Mesenchymal stem cell (in vitro differentiated cells and primary cell): Measurements from ENCODE around the gene OLFM3.

Source experiments
- DNase-seq: peaks from one replicate; pipeline ENCODE4 v3.0.0-alpha.2; 2013
- H2AFZ ChIP-seq: one replicate; pipeline ENCODE4 v1.6.1; 2013; ENCODE audit warnings: low read depth, mild to moderate bottlenecking, control low read depth, inconsistent platforms, low read length, moderate library complexity
- H2AK5ac ChIP-seq: 2 replicates; pipeline ENCODE4 v1.6.1; 2013; ENCODE audit warnings: low read length, moderate library complexity, mild to moderate bottlenecking, inconsistent platforms; ENCODE audit not compliant: severe bottlenecking
- H2BK120ac ChIP-seq: one replicate; pipeline ENCODE4 v1.6.1; 2013; ENCODE audit warnings: low read depth, mild to moderate bottlenecking, inconsistent platforms, low read length, moderate library complexity
- H2BK12ac ChIP-seq, 2 experiments: one replicate each; pipeline ENCODE4 v1.6.1; 2013; ENCODE audit warnings: inconsistent platforms in 2 of 2, low read length in 2 of 2, mild to moderate bottlenecking in 2 of 2, moderate library complexity in 2 of 2, control low read depth in 1 of 2
- H2BK15ac ChIP-seq: one replicate; pipeline ENCODE4 v1.6.1; 2013; ENCODE audit warnings: mild to moderate bottlenecking, low read depth, inconsistent platforms; ENCODE audit not compliant: poor library complexity, severe bottlenecking
- H2BK5ac ChIP-seq: 2 replicates; pipeline ENCODE4 v1.6.1; 2013; ENCODE audit warnings: low read depth, mild to moderate bottlenecking, low read length, control low read depth, inconsistent platforms; ENCODE audit not compliant: poor library complexity, severe bottlenecking
- H3K14ac ChIP-seq, 2 experiments: one replicate each; pipeline ENCODE4 v1.6.1; 2013; ENCODE audit warnings: inconsistent platforms in 2 of 2, low read length in 2 of 2, control low read depth in 1 of 2, mild to moderate bottlenecking in 1 of 2, moderate library complexity in 1 of 2
- H3K18ac ChIP-seq, 2 experiments: one replicate each; pipeline ENCODE4 v1.6.1; 2013; ENCODE audit warnings: inconsistent platforms in 2 of 2, low read length in 2 of 2, control low read depth in 1 of 2, low read depth in 1 of 2, mild to moderate bottlenecking in 1 of 2
- H3K23ac ChIP-seq, 2 experiments: one replicate each; pipeline ENCODE4 v1.6.1; 2013; ENCODE audit warnings: inconsistent platforms in 2 of 2, low read length in 2 of 2, mild to moderate bottlenecking in 2 of 2, moderate library complexity in 2 of 2, control low read depth in 1 of 2
- H3K27ac ChIP-seq: 2 replicates; pipeline ENCODE4 v1.5.1; 2013; ENCODE audit warnings: mild to moderate bottlenecking, moderate library complexity, low read length, control low read depth, inconsistent platforms; ENCODE audit not compliant: poor library complexity, severe bottlenecking
- H3K27me3 ChIP-seq, 2 experiments: 2 replicates each; pipeline versions ENCODE4 v1.6.1 to v1.7.0; 2013; ENCODE audit warnings: low read length in 2 of 2, mild to moderate bottlenecking in 2 of 2, moderate library complexity in 2 of 2, control low read depth in 1 of 2, inconsistent platforms in 1 of 2; ENCODE audit not compliant: control insufficient read depth in 1 of 2, insufficient read depth in 1 of 2
- H3K36me3 ChIP-seq, 2 experiments: 2 replicates each; pipeline versions ENCODE4 v1.6.1 to v1.7.0; 2013; ENCODE audit warnings: low read length in 2 of 2, control low read depth in 1 of 2, inconsistent platforms in 1 of 2, low read depth in 1 of 2, mild to moderate bottlenecking in 1 of 2; ENCODE audit not compliant: insufficient read depth in 2 of 2, control insufficient read depth in 1 of 2
- H3K4ac ChIP-seq, 2 experiments: one replicate each; pipeline ENCODE4 v1.6.1; 2013; ENCODE audit warnings: inconsistent platforms in 2 of 2, low read length in 2 of 2, mild to moderate bottlenecking in 2 of 2, moderate library complexity in 2 of 2, control low read depth in 1 of 2, low read depth in 1 of 2
- H3K4me1 ChIP-seq: 2 replicates; pipeline ENCODE4 v1.6.1; 2013; ENCODE audit warnings: low read depth, low read length, control low read depth; ENCODE audit not compliant: control insufficient read depth, insufficient read depth
- H3K4me2 ChIP-seq: 2 replicates; pipeline ENCODE4 v1.6.1; 2013; ENCODE audit warnings: low read length, mild to moderate bottlenecking, inconsistent platforms; ENCODE audit not compliant: poor library complexity, severe bottlenecking
- H3K4me3 ChIP-seq, 2 experiments: 2 replicates each; pipeline versions ENCODE4 v1.5.1 to v1.7.0; 2013; ENCODE audit warnings: low read length in 2 of 2, mild to moderate bottlenecking in 2 of 2, control low read depth in 1 of 2, low read depth in 1 of 2; ENCODE audit not compliant: insufficient read depth in 1 of 2
- H3K79me1 ChIP-seq: replicated peaks from 2 replicates; pipeline ENCODE4 v1.6.1; 2013; ENCODE audit warnings: mild to moderate bottlenecking, control low read depth, low read length, inconsistent platforms; ENCODE audit not compliant: poor library complexity, severe bottlenecking
- H3K9ac ChIP-seq: 2 replicates; pipeline ENCODE4 v1.7.0; 2013; ENCODE audit warnings: mild to moderate bottlenecking, low read length, moderate library complexity
- H3K9me3 ChIP-seq: 2 replicates; pipeline ENCODE4 v1.7.0; 2013; ENCODE audit warnings: mild to moderate bottlenecking, low read length; ENCODE audit not compliant: control insufficient read depth
- H4K8ac ChIP-seq: one replicate; pipeline ENCODE4 v1.6.1; 2013; ENCODE audit warnings: inconsistent platforms, mild to moderate bottlenecking, low read length, moderate library complexity
- H4K91ac ChIP-seq: one replicate; pipeline ENCODE4 v1.6.1; 2013; ENCODE audit warnings: mild to moderate bottlenecking, low read length, inconsistent platforms
- WGBS: methylation state at CpG from one replicate; pipeline ENCODE4 v1.1.7; 2013; ENCODE audit warnings: mixed read lengths; 5-methylcytosine and 5-hydroxymethylcytosine counted together

Gene OLFM3

GRCh38 chr1:101875891-101876290 lies 120.8 kb downstream of the OLFM3 start:
- Histone ChIP-seq H2BK12ac (no peak overlapping the region), H3K36me3 (no peaks in the 10 kb centered on the region), H3K27me3 (no peaks in the 10 kb centered on the region), H4K91ac (no peak overlapping the region), H3K4ac (no peak overlapping the region), H2AK5ac (no peak overlapping the region), H3K79me1 (no peaks in the 10 kb centered on the region), H3K9ac (no peak overlapping the region), H3K4me3 (no peak overlapping the region), H3K14ac (no peak overlapping the region), H4K8ac (no peak overlapping the region), H3K4me1 (no peaks in the 10 kb centered on the region), H2BK15ac (no peak overlapping the region), H3K27ac (no peak overlapping the region), H3K18ac (no peak overlapping the region), H3K9me3 (no peaks in the 10 kb centered on the region), H2AFZ (no peak overlapping the region), H3K4me2 (no peak overlapping the region), H3K23ac (no peak overlapping the region), H2BK5ac (no peak overlapping the region), H2BK120ac (no peak overlapping the region)
- DNase-seq = peak; percentile 7

GRCh38 chr1:101873672-101874071 lies 123.1 kb downstream of the OLFM3 start:
- H3K9me3 ChIP-seq = no peaks in the 10 kb centered on the region
- no peak overlapping the region for H3K4ac ChIP-seq
- no peak overlapping the region for H2BK5ac ChIP-seq
- H3K4me2 ChIP-seq = no peak overlapping the region
- no peak overlapping the region for H4K91ac ChIP-seq
- no peaks in the 10 kb centered on the region for H3K79me1 ChIP-seq
- no peak overlapping the region for H2AFZ ChIP-seq
- H3K9ac ChIP-seq = no peak overlapping the region
- H3K36me3 ChIP-seq = no peaks in the 10 kb centered on the region
- H3K27me3 ChIP-seq = no peaks in the 10 kb centered on the region
- no peak overlapping the region for H3K14ac ChIP-seq
- no CpG with 5 or more reads among the region's 1 CpG for WGBS
- no peaks in the 10 kb centered on the region for H3K4me1 ChIP-seq
- no peak overlapping the region for H2BK120ac ChIP-seq
- H2BK12ac ChIP-seq = no peak overlapping the region
- no peak overlapping the region for H3K18ac ChIP-seq
- DNase-seq = no peak
- no peak overlapping the region for H2AK5ac ChIP-seq
- no peak overlapping the region for H2BK15ac ChIP-seq
- H3K23ac ChIP-seq = no peak overlapping the region
- H3K4me3 ChIP-seq = no peak overlapping the region
- H4K8ac ChIP-seq = no peak overlapping the region
- H3K27ac ChIP-seq = no peak overlapping the region

- Histone ChIP-seq H3K79me1 (no peaks in the 10 kb centered on the region), H3K9me3 (no peaks in the 10 kb centered on the region), H3K23ac (no peak overlapping the region), H2AFZ (no peak overlapping the region), H3K27ac (no peak overlapping the region), H3K36me3 (no peaks in the 10 kb centered on the region), H4K8ac (no peak overlapping the region), H3K14ac (no peak overlapping the region), H4K91ac (no peak overlapping the region), H3K27me3 (no peaks in the 10 kb centered on the region), H3K18ac (no peak overlapping the region), H2BK15ac (no peak overlapping the region), H2BK5ac (no peak overlapping the region), H2BK120ac (no peak overlapping the region), H3K4me3 (no peak overlapping the region), H3K4me1 (no peaks in the 10 kb centered on the region), H3K4me2 (no peak overlapping the region), H2BK12ac (no peak overlapping the region), H2AK5ac (no peak overlapping the region), H3K4ac (no peak overlapping the region), H3K9ac (no peak overlapping the region)
- DNase-seq = no peak
- WGBS = no CpG with 5 or more reads among the region's 1 CpG
Observed at GRCh38 chr1:101859941-101860340, 136.8 kb downstream of the OLFM3 start.

- H2AK5ac ChIP-seq = no peak overlapping the region
- H4K8ac ChIP-seq = no peak overlapping the region
- H3K14ac ChIP-seq = no peak overlapping the region
- H3K79me1 ChIP-seq = no peaks in the 10 kb centered on the region
- H3K9me3 ChIP-seq = no peaks in the 10 kb centered on the region
- WGBS = 83% methylated on average over 2 of the region's 3 CpGs
- no peaks in the 10 kb centered on the region for H3K36me3 ChIP-seq
- H2BK5ac ChIP-seq = no peak overlapping the region
- H3K4me3 ChIP-seq = no peak overlapping the region
- no peaks in the 10 kb centered on the region for H3K27me3 ChIP-seq
- H3K9ac ChIP-seq = no peak overlapping the region
- no peak overlapping the region for H2AFZ ChIP-seq
- no peak for DNase-seq
- H2BK15ac ChIP-seq = no peak overlapping the region
- no peak overlapping the region for H3K27ac ChIP-seq
- H3K18ac ChIP-seq = no peak overlapping the region
- H3K4me1 ChIP-seq = no peaks in the 10 kb centered on the region
- no peak overlapping the region for H3K4me2 ChIP-seq
- no peak overlapping the region for H3K23ac ChIP-seq
- H3K4ac ChIP-seq = no peak overlapping the region
- no peak overlapping the region for H2BK120ac ChIP-seq
- H2BK12ac ChIP-seq = no peak overlapping the region
- no peak overlapping the region for H4K91ac ChIP-seq
Observed at GRCh38 chr1:101854271-101854670, 142.5 kb downstream of the OLFM3 start.
